Adrenal gland (tissue), 12 donors: ENCODE measurements around the gene OAF. TPM values are rescaled to one million over a fixed set of nuclear protein-coding genes. Genes with fewer than 3 reads are reported as not detected.

ENCODE experiments used
- DNase-seq, 7 donors: peaks; one replicate each; pipeline ENCODE4 v3.0.0-alpha.2; 2019 to 2020
- H3K27ac ChIP-seq, 5 donors: fragments of 200-600 bp; sonication (generic) in 4 of 5; 1 replicate in 3 of 5; 2 replicates in 2 of 5; pipeline versions ENCODE4 v1.5.1 to v1.8.0; 2016 to 2020; ENCODE audit warnings: mild to moderate bottlenecking in 1 of 5
- H3K27me3 ChIP-seq: fragments of 200-600 bp; 2 replicates; pipeline ENCODE4 v1.8.0; 2021
- H3K36me3 ChIP-seq, 2 donors: fragments of 200-600 bp; replicated peaks in 1 of 2; 1 replicate in 1 of 2; 2 replicates in 1 of 2; pipeline versions ENCODE4 v1.5.1 to v1.8.0; 2018 to 2022
- H3K4me1 ChIP-seq, 2 donors: fragments of 200-600 bp; replicated peaks in 1 of 2; 1 replicate in 1 of 2; 2 replicates in 1 of 2; pipeline versions ENCODE4 v1.5.1 to v1.8.0; 2018 to 2021
- H3K4me3 ChIP-seq, 4 donors: fragments of 200-600 bp; sonication (generic) in 3 of 4; one replicate each; pipeline ENCODE4 v1.5.1; 2016 to 2018
- H3K9me3 ChIP-seq, 3 donors: fragments of 200-600 bp; sonication (generic) in 1 of 3; replicated peaks in 1 of 3; 1 replicate in 2 of 3; 2 replicates in 1 of 3; pipeline versions ENCODE4 v1.5.1 to v1.8.0; 2016 to 2021
- CTCF ChIP-seq, 6 experiments: fragments of 450-650 bp in 4 of 6; fragments of 200-600 bp in 2 of 6; sonication (generic) in 1 of 6; IDR thresholded peaks; 1 replicate in 5 of 6; 2 replicates in 1 of 6; pipeline versions ENCODE4 v1.5.1 to v1.8.0; 2016 to 2021; ENCODE audit warnings: antibody characterized with exemption in 6 of 6, mild to moderate bottlenecking in 2 of 6, moderate library complexity in 1 of 6
- POLR2A ChIP-seq, 2 donors: fragments of 450-650 bp; IDR thresholded peaks; one replicate each; pipeline ENCODE4 v1.6.1; 2017; ENCODE audit warnings: antibody characterized with exemption in 2 of 2, mild to moderate bottlenecking in 2 of 2, moderate library complexity in 1 of 2
- WGBS, 4 donors: extraction: QIAGEN DNeasy Blood & Tissue Kit in 2 of 4; methylation state at CpG; one replicate each; pipeline versions ENCODE4 v1.1.5 to v1.1.7; 2013 to 2017; 5-methylcytosine and 5-hydroxymethylcytosine counted together
- intact Hi-C, 2 donors: fragments of 100-400 bp; cut with DNase I; formaldehyde crosslinking; loops; one replicate each; pipeline versions ENCODE4 v1.14.1 to v1.15.0; 2022 to 2023
- polyA plus RNA-seq, 3 donors: library from polyadenylated mRNA; stranded (reverse); fragments of 200-250 nt in 2 of 3; fragments of 350-450 nt in 1 of 3; fragmentation: Illumina TruSeq in 1 of 3; extraction: RNeasy Lipid Tissue Mini Kit (QIAGEN cat#74804) in 1 of 3; gene quantifications; one replicate each; pipeline ENCODE4 v1.2.3, GENCODE V29; 2013 to 2014
- total RNA-seq, 9 donors: library from RNA; depleted of rRNA in 4 of 9; stranded (reverse); fragments of >200 nt in 4 of 9; fragments of 120-200 nt in 1 of 9; fragmentation: NEBNext Ultra II Directional in 1 of 9; extraction: Animal tissue kit (Norgen Biotek cat#: 25700) in 1 of 9; gene quantifications; one replicate each; pipeline versions ENCODE4 v1.1.0 to v1.2.4, GENCODE V29; 2013 to 2023
- donor health status: healthy with polysubstance abuse.
- donor health status: Bipolar disorder and iron deficiency.
- donor health status: DM: yes; HTN: yes; CAD: no.
- donor health status: DM: no; HTN: no; CAD: no.
- donor health status: DM: no; HTN: no; CAD: no.
- donor health status: DM: yes; HTN: yes; CAD: no.

The OAF gene
- total and polyA plus RNA-seq, 12 donors = 67.7 to 253 (median 169) TPM

- TF ChIP-seq CTCF (IDR thresholded peaks at IDR 0.05) (no peak), POLR2A (IDR thresholded peaks at IDR 0.05) (no peak)
- H3K4me1 ChIP-seq = no peaks in the 10 kb centered on the region
- H3K9me3 ChIP-seq = no peaks in the 10 kb centered on the region
- intact Hi-C loops = no loop called here
- no peak for DNase-seq
- WGBS, 4 donors = 69 to 83% (median 77%) methylated on average over 9 of the region's 9 CpGs
- H3K36me3 ChIP-seq = no peaks in the 10 kb centered on the region
- H3K4me3 ChIP-seq = no peak overlapping the region
- H3K27ac ChIP-seq = no peak overlapping the region
- peaks cover 2% of the 10 kb centered on the region for H3K27me3 ChIP-seq
These were observed 46.5 kb downstream of the OAF start for GRCh38 chr11:120257346-120257745.

GRCh38 chr11:120258661-120259060 is 47.8 kb downstream of the OAF start:
- no peak overlapping the region for H3K27ac ChIP-seq
- intact Hi-C loops = no loop called here
- H3K4me3 ChIP-seq = no peak overlapping the region
- no peak for TF ChIP-seq POLR2A (IDR thresholded peaks at IDR 0.05)
- no peak for TF ChIP-seq CTCF (IDR thresholded peaks at IDR 0.05)
- DNase-seq = no peak
- H3K36me3 ChIP-seq = no peaks in the 10 kb centered on the region
- 47 to 59% (median 56%) methylated on average over 3 of the region's 3 CpGs for WGBS, 4 donors
- peaks cover 2% of the 10 kb centered on the region for H3K27me3 ChIP-seq
- no peaks in the 10 kb centered on the region for H3K9me3 ChIP-seq
- no peaks in the 10 kb centered on the region for H3K4me1 ChIP-seq

GRCh38 chr11:120259241-120259640 is 48.4 kb downstream of the OAF start:
- DNase-seq = no peak
- H3K27ac ChIP-seq = no peak overlapping the region
- H3K36me3 ChIP-seq = no peaks in the 10 kb centered on the region
- TF ChIP-seq POLR2A (IDR thresholded peaks at IDR 0.05) = no peak
- TF ChIP-seq CTCF (IDR thresholded peaks at IDR 0.05) = no peak
- 86 to 100% (median 94%) methylated on average over 3 of the region's 3 CpGs for WGBS, 4 donors
- H3K4me3 ChIP-seq = no peak overlapping the region
- intact Hi-C loops = no loop called here
- H3K9me3 ChIP-seq = no peaks in the 10 kb centered on the region
- peaks cover 2% of the 10 kb centered on the region for H3K27me3 ChIP-seq
- H3K4me1 ChIP-seq = no peaks in the 10 kb centered on the region

- no peak overlapping the region for H3K4me3 ChIP-seq
- no peak for DNase-seq
- WGBS, 4 donors = 87 to 100% (median 93%) methylated on average over 4 to 7 of the region's 7 CpGs
- no peaks in the 10 kb centered on the region for H3K36me3 ChIP-seq
- intact Hi-C loops = no loop called here
- no peaks in the 10 kb centered on the region for H3K4me1 ChIP-seq
- peaks cover 2% of the 10 kb centered on the region for H3K27me3 ChIP-seq
- no peak overlapping the region for H3K27ac ChIP-seq
- H3K9me3 ChIP-seq = no peaks in the 10 kb centered on the region
- TF ChIP-seq POLR2A (IDR thresholded peaks at IDR 0.05) (no peak), CTCF (IDR thresholded peaks at IDR 0.05) (no peak)
These were observed 49.2 kb downstream of the OAF start for GRCh38 chr11:120259988-120260565.
